Spleen (tissue), 11 donors: ENCODE results near the gene NR1D2. TPM values are rescaled to one million over a fixed set of nuclear protein-coding genes. Genes with fewer than 3 reads are reported as not detected.

Experiments used
- DNase-seq: peaks from one replicate; pipeline ENCODE4 v3.0.0-alpha.2; 2020
- H3K27ac ChIP-seq, 8 donors: fragments of 200-600 bp; sonication (generic) in 7 of 8; 1 replicate in 4 of 8; 2 replicates in 4 of 8; pipeline versions ENCODE4 v1.5.0 to v1.8.0; 2016 to 2021; ENCODE audit warnings: inconsistent platforms in 4 of 8, mild to moderate bottlenecking in 4 of 8, moderate library complexity in 1 of 8
- H3K27me3 ChIP-seq, 7 donors: fragments of 200-600 bp; sonication (generic) in 6 of 7; replicated peaks in 1 of 7; 1 replicate in 4 of 7; 2 replicates in 3 of 7; pipeline versions ENCODE4 v1.5.0 to v1.8.0; 2016 to 2021; ENCODE audit warnings: inconsistent platforms in 3 of 7, mild to moderate bottlenecking in 1 of 7
- H3K36me3 ChIP-seq, 6 donors: fragments of 200-600 bp; sonication (generic) in 5 of 6; 1 replicate in 4 of 6; 2 replicates in 2 of 6; pipeline versions ENCODE4 v1.5.0 to v1.8.0; 2016 to 2021; ENCODE audit warnings: inconsistent platforms in 2 of 6
- H3K4me1 ChIP-seq, 6 donors: fragments of 200-600 bp; sonication (generic) in 5 of 6; 1 replicate in 3 of 6; 2 replicates in 3 of 6; pipeline versions ENCODE4 v1.5.0 to v1.8.0; 2016 to 2021; ENCODE audit warnings: inconsistent platforms in 3 of 6
- H3K4me3 ChIP-seq, 8 donors: fragments of 200-600 bp; sonication (generic) in 7 of 8; 1 replicate in 4 of 8; 2 replicates in 4 of 8; pipeline versions ENCODE4 v1.5.0 to v1.8.0; 2016 to 2021; ENCODE audit warnings: inconsistent platforms in 4 of 8, mild to moderate bottlenecking in 4 of 8, moderate library complexity in 2 of 8
- H3K9me3 ChIP-seq, 8 donors: fragments of 200-600 bp; sonication (generic) in 7 of 8; 1 replicate in 4 of 8; 2 replicates in 4 of 8; pipeline versions ENCODE4 v1.5.0 to v1.8.0; 2016 to 2021; ENCODE audit warnings: inconsistent platforms in 4 of 8
- CTCF ChIP-seq, 11 experiments: fragments of 200-600 bp in 7 of 11; fragments of 450-650 bp in 4 of 11; sonication (generic) in 4 of 11; IDR thresholded peaks in 8 of 11; conservative IDR thresholded peaks in 3 of 11; 1 replicate in 7 of 11; 2 replicates in 4 of 11; pipeline versions ENCODE4 v1.4.0 to v1.8.0; 2016 to 2021; ENCODE audit warnings: antibody characterized with exemption in 11 of 11, inconsistent platforms in 4 of 11, mild to moderate bottlenecking in 1 of 11
- POLR2A ChIP-seq, 3 donors: fragments of 450-650 bp; IDR thresholded peaks; one replicate each; pipeline ENCODE4 v1.5.1; 2017; ENCODE audit warnings: antibody characterized with exemption in 3 of 3, mild to moderate bottlenecking in 1 of 3
- POLR2AphosphoS5 ChIP-seq, 3 donors: sonication (generic); formaldehyde crosslinking; IDR thresholded peaks; one replicate each; pipeline ENCODE4 v1.5.1; 2017; ENCODE audit warnings: antibody characterized with exemption in 3 of 3
- WGBS, 5 donors: extraction: QIAGEN DNeasy Blood & Tissue Kit in 3 of 5; methylation state at CpG; one replicate each; pipeline versions ENCODE4 v1.1.5 to v1.1.7; 2013 to 2018; 5-methylcytosine and 5-hydroxymethylcytosine counted together
- intact Hi-C: fragments of 100-400 bp; cut with DNase I; formaldehyde crosslinking; loops from one replicate; pipeline ENCODE4 v1.15.0; 2023; ENCODE audit warnings: low total_unique reads
- polyA plus RNA-seq, 3 donors: library from polyadenylated mRNA; stranded (reverse); fragments of 200-250 nt; gene quantifications; one replicate each; pipeline ENCODE4 v1.2.1, GENCODE V29; 2013
- total RNA-seq, 7 donors: library from RNA; depleted of rRNA in 3 of 7; stranded (reverse); fragments of >200 nt in 3 of 7; fragmentation: NEBNext Ultra II Directional in 4 of 7; extraction: Animal tissue kit (Norgen Biotek cat#: 25700) in 4 of 7; gene quantifications; one replicate each; pipeline versions ENCODE4 v1.1.0 to v1.2.1, GENCODE V29; 2016 to 2021
- donor health status: healthy with polysubstance abuse.
- donor health status: DM: no; HTN: no; CAD: no; lungs with moderate emphysema.
- donor health status: DM: no; HTN: no; CAD: no.
- donor health status: Bipolar disorder and iron deficiency.
- donor health status: healthy.
- donor health status: DM: no; HTN: no; CAD: no.
- donor health status: DM: yes; HTN: yes; CAD: no.

NR1D2 gene
- total and polyA plus RNA-seq, 10 donors: 6.1 to 44.4 (median 33.3) TPM

- H3K27me3 ChIP-seq: no peaks in the 10 kb centered on the region
- H3K27ac ChIP-seq: no peak overlapping the region
- TF ChIP-seq POLR2A (IDR thresholded peaks at IDR 0.05) (no peak), POLR2AphosphoS5 (IDR thresholded peaks at IDR 0.05) (no peak), CTCF (IDR thresholded peaks at IDR 0.05 in 8 of 11, conservative IDR thresholded peaks at IDR 0.05 in 3 of 11) (no peak)
- peaks cover 0 to 88% (median 63%) of the 10 kb centered on the region in 6 donors for H3K36me3 ChIP-seq
- H3K4me1 ChIP-seq: peaks cover 0 to 12% (median 0%) of the 10 kb centered on the region in 6 donors
- no peak overlapping the region for H3K4me3 ChIP-seq
- intact Hi-C loops: no loop called here
- no peak for DNase-seq
- H3K9me3 ChIP-seq: no peaks in the 10 kb centered on the region
- 93 to 98% (median 97%) methylated on average over 5 of the region's 5 CpGs for WGBS, 5 donors
Measured at GRCh38 chr3:23961913-23962312, 16.8 kb downstream of the NR1D2 start.

- no peak for DNase-seq
- H3K9me3 ChIP-seq: no peaks in the 10 kb centered on the region
- intact Hi-C loops: no loop called here
- H3K27ac ChIP-seq: no peak overlapping the region
- 93 to 95% (median 93%) methylated on average over 3 of the region's 3 CpGs for WGBS, 5 donors
- no peaks in the 10 kb centered on the region for H3K27me3 ChIP-seq
- TF ChIP-seq POLR2A (IDR thresholded peaks at IDR 0.05) (no peak), POLR2AphosphoS5 (IDR thresholded peaks at IDR 0.05) (no peak), CTCF (IDR thresholded peaks at IDR 0.05 in 8 of 11, conservative IDR thresholded peaks at IDR 0.05 in 3 of 11) (no peak)
- H3K4me3 ChIP-seq: no peak overlapping the region
- H3K4me1 ChIP-seq: no peaks in the 10 kb centered on the region
- H3K36me3 ChIP-seq: peaks cover 0 to 100% (median 75%) of the 10 kb centered on the region in 6 donors
Measured at GRCh38 chr3:23964537-23965235, 19.6 kb downstream of the NR1D2 start.

- H3K9me3 ChIP-seq: no peaks in the 10 kb centered on the region
- intact Hi-C loops: no loop called here
- H3K36me3 ChIP-seq: peaks cover 0 to 100% (median 68%) of the 10 kb centered on the region in 6 donors
- DNase-seq: no peak
- H3K4me1 ChIP-seq: no peaks in the 10 kb centered on the region
- no peaks in the 10 kb centered on the region for H3K27me3 ChIP-seq
- H3K4me3 ChIP-seq: no peak overlapping the region
- H3K27ac ChIP-seq: no peak overlapping the region
- TF ChIP-seq POLR2AphosphoS5 (IDR thresholded peaks at IDR 0.05): no peak
- no peak for TF ChIP-seq POLR2A (IDR thresholded peaks at IDR 0.05)
- no peak for TF ChIP-seq CTCF (IDR thresholded peaks at IDR 0.05 in 8 of 11, conservative IDR thresholded peaks at IDR 0.05 in 3 of 11)
- WGBS, 5 donors: 80 to 100% (median 98%) methylated on average over 1 of the region's 1 CpG
Measured at GRCh38 chr3:23966328-23966727, 21.2 kb downstream of the NR1D2 start.

- intact Hi-C loops: no loop called here
- WGBS, 5 donors: 89 to 97% (median 95%) methylated on average over 5 of the region's 5 CpGs
- Histone ChIP-seq H3K4me1 (no peaks in the 10 kb centered on the region), H3K27ac (no peak overlapping the region), H3K36me3 (peaks cover 0 to 95% (median 52%) of the 10 kb centered on the region in 6 donors), H3K27me3 (no peaks in the 10 kb centered on the region), H3K9me3 (no peaks in the 10 kb centered on the region), H3K4me3 (no peak overlapping the region)
- no peak for DNase-seq
- TF ChIP-seq POLR2AphosphoS5 (IDR thresholded peaks at IDR 0.05) (no peak), CTCF (IDR thresholded peaks at IDR 0.05 in 8 of 11, conservative IDR thresholded peaks at IDR 0.05 in 3 of 11) (no peak), POLR2A (IDR thresholded peaks at IDR 0.05) (no peak)
Measured at GRCh38 chr3:23968463-23969184, 23.5 kb downstream of the NR1D2 start.
